Measurements from ENCODE around the gene PA2G4. TPM values are rescaled to one million over a fixed set of nuclear protein-coding genes. Genes with fewer than 3 reads are reported as not detected.

The PA2G4 gene
- total and polyA plus RNA-seq, 4 experiments from 2014 or later: 106 to 223 (median 156) TPM

DNA sequence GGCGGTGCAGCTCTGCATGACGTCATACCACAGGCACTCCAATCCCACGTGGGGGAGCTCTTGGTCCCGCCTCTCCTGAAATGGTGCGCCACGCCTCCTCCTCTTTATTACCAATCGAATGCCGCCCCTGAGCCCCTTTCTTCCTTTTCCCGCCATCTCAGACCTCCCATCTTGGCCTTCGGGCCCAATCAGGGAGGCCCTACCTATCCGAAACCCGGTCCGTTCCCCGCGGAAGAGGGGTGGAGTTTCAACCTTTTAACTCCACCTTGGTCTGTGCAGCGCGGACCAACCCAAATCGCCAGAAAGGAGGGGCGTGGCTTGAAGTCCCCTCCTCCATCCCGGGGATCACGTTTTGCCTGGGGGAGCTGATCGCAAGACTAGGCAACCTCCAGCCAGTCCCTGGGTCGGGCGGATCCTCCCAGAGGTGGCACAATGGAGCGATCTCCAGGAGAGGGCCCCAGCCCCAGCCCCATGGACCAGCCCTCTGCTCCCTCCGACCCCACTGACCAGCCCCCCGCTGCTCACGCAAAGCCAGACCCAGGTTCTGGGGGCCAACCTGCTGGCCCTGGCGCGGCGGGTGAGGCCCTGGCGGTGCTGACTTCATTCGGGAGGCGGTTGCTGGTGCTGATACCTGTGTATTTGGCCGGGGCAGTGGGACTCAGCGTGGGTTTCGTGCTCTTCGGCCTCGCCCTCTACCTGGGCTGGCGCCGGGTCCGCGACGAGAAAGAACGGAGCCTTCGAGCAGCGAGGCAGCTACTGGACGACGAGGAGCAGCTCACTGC, 23.7 kb downstream of the PA2G4 start, which contains the start of gene ESYT1:
ESYT1 (plus strand) TSS at position 380 of the 782 bp plus-strand sequence; CDS start at position 433, 53 bp downstream.
- ChIA-PET CTCF (ENCODE audit: partially characterized antibody) (interaction anchor here (0.9 to 13.2 kb wide), 15 partner anchors 9 to 336 kb away, joined by 3 to 264 read pairs (median 6); partner anchors contain the start of genes MYL6, MYL6B, PA2G4 and RPL41), POLR2A (ENCODE audit: partially characterized antibody) (interaction anchor here (0.6 to 9.4 kb wide), 33 partner anchors 10 to 1813 kb away, joined by 3 to 245 read pairs (median 5); partner anchors contain the start of genes ANKRD52, ATP23, BLOC1S1 and CNPY2)
- intact Hi-C loops (cut with micrococcal nuclease): loop anchor here (1.0 to 5.0 kb wide), 3 partner anchors 30 to 559 kb away; partner anchors contain the start of genes APOF, MYL6, PTGES3 and STAT2
- Mint-ChIP-seq H3K4me3 (peak within 1 kb of the TSS; percentile 96 to 100 (median 98)), H3K4me1 (peaks cover 46 to 84% (median 59%) of the 10 kb centered on the region in 4 donors), H3K36me3 (peaks cover 33 to 44% of the 10 kb centered on the region in 2 donors), H3K9me3 (peaks cover 0 to 2% (median 0%) of the 10 kb centered on the region in 8 donors), H3K27ac (peak within 1 kb of the TSS; percentile 89 to 99 (median 98)), H3K27me3 (no peaks in the 10 kb centered on the region)
- Histone ChIP-seq H3K9me3 (ENCODE audit: control insufficient read depth in 1 of 2, low read length in 2 of 2) (no peaks in the 10 kb centered on the region), H3K36me3 (ENCODE audit: insufficient read depth, low read length) (peaks cover 27% of the 10 kb centered on the region), H3K27me3 (ENCODE audit: insufficient read depth, low read length) (no peaks in the 10 kb centered on the region), H3K4me1 (ENCODE audit: insufficient read depth, low read length) (peaks cover 69% of the 10 kb centered on the region), H3K27ac (ENCODE audit: low read depth, low read length) (peak within 1 kb of the TSS; percentile 82), H3K4me3 (ENCODE audit: low read length in 2 of 2) (peak within 1 kb of the TSS; percentile 81 to 96)
- DNase-seq: peak; percentile 96 to 100 (median 99)

DNA sequence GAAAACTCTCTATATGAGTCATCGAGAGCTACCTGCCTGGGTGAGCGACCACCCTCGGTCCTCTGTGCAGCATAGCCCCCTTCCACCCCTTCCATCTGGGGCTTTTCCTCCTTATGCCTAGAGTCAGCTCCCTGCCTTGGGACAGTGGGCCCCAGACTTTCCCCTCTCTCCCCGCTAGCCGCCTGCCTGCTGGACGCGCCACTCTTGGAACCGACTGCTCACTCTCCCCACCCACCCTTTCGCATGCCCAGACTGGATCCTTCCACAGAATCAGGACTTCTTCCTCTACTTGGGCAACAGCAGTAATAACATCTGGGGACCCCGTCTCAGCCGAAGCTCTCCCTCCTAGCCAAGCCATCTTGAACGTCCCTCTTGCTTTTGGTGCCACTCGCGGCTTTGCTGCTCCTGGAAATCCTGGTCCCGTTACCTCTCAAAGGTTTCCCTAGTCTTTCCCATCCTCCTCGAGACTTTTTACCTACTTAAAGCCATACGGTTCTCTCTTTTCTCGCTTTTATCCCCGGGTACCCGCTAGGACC, 24.4 kb downstream of the PA2G4 start:
- H3K4me3 ChIP-seq (ENCODE audit: low read length in 2 of 2): peak overlapping the region; percentile 81 to 96

DNA sequence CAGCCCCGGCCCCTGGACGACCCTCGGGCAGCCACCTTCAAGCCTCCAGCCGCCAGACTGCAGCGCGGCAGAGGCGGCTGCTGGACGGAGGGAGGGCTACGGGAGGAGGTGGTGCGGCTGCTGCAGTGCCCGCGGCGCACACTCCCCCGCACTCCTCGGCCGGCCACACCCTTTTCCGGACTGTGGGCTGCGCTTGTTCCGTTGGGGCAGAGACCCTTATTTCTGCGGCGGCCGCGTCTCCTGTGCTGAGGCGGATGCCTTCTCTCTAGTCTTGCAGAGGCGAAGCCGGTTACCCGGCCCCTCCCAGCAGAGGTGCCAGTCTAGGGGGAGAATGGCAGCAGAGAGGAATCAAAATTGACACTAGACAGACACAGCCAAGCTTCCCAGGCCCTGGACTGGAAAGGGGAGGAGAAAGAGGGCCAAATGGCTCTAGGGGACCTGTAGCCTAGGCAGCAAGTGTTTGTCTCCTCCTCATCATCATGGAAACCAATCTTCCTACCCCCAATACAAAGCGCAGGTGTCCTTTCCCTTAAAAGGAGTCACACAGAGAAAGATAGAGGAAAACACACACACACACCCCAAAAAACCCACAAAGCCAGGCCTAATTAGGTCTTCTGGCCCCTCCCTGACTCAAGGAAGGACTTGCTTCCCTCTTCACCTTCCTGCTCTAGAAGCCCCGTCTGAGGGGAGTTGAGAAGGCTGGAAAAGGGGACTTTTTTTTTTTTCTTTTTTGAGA, 25.0 kb downstream of the PA2G4 start:
- Mint-ChIP-seq H3K9me3 (peaks cover 0 to 2% (median 0%) of the 10 kb centered on the region in 8 donors), H3K27me3 (no peaks in the 10 kb centered on the region), H3K4me3 (peak overlapping the region; percentile 96 to 100 (median 98)), H3K36me3 (peaks cover 46 to 56% of the 10 kb centered on the region in 2 donors), H3K4me1 (peaks cover 49 to 88% (median 57%) of the 10 kb centered on the region in 4 donors), H3K27ac (peak overlapping the region; percentile 89 to 99 (median 97))
- intact Hi-C loops (cut with micrococcal nuclease): loop anchor here (1.0 to 5.0 kb wide), 5 partner anchors 10 to 558 kb away; partner anchors contain the start of genes APOF, MYL6B, PA2G4 and PTGES3
- peak overlapping the region; percentile 81 to 96 for H3K4me3 ChIP-seq (ENCODE audit: low read length in 2 of 2)
- H3K9me3 ChIP-seq (ENCODE audit: control insufficient read depth in 1 of 2, low read length in 2 of 2): no peaks in the 10 kb centered on the region
- H3K27ac ChIP-seq (ENCODE audit: low read depth, low read length): peak overlapping the region; percentile 82
- ChIA-PET POLR2A (ENCODE audit: partially characterized antibody) (interaction anchor here (0.8 to 9.4 kb wide), 14 partner anchors 8 to 1812 kb away, joined by 3 to 245 read pairs (median 16); partner anchors contain the start of genes ANKRD52, ATP23, MYL6 and ORMDL2), CTCF (ENCODE audit: partially characterized antibody) (interaction anchor here (1.0 to 13.2 kb wide), 7 partner anchors 10 to 60 kb away, joined by 3 to 264 read pairs (median 7); partner anchors contain the start of genes SMARCC2 and ZC3H10)
- H3K27me3 ChIP-seq (ENCODE audit: insufficient read depth, low read length): no peaks in the 10 kb centered on the region
- DNase-seq: peak; percentile 70 to 79 (median 77)
- H3K36me3 ChIP-seq (ENCODE audit: insufficient read depth, low read length): peaks cover 40% of the 10 kb centered on the region
- H3K4me1 ChIP-seq (ENCODE audit: insufficient read depth, low read length): peaks cover 73% of the 10 kb centered on the region

More for the DNA sequence above, 24.4 kb downstream of the PA2G4 start:
- H3K9me3 Mint-ChIP-seq: peaks cover 0 to 2% (median 0%) of the 10 kb centered on the region in 8 donors
- H3K27ac ChIP-seq (ENCODE audit: low read depth, low read length): peak overlapping the region; percentile 82
- no peaks in the 10 kb centered on the region for H3K9me3 ChIP-seq (ENCODE audit: control insufficient read depth in 1 of 2, low read length in 2 of 2)
- CTCF ChIA-PET (ENCODE audit: partially characterized antibody): interaction anchor here (1.1 to 13.2 kb wide), 14 partner anchors 9 to 81 kb away, joined by 3 to 264 read pairs (median 9); partner anchors contain the start of genes MYL6, MYL6B, PA2G4 and RPL41
- intact Hi-C loops (cut with micrococcal nuclease): loop anchor here (1.0 to 5.0 kb wide), 6 partner anchors 11 to 559 kb away; partner anchors contain the start of genes APOF, MYL6, MYL6B and PA2G4
- peaks cover 40 to 51% of the 10 kb centered on the region in 2 donors for H3K36me3 Mint-ChIP-seq
- H3K27ac Mint-ChIP-seq: peak overlapping the region; percentile 89 to 99 (median 97)
- H3K27me3 ChIP-seq (ENCODE audit: insufficient read depth, low read length): no peaks in the 10 kb centered on the region
- POLR2A ChIA-PET (ENCODE audit: partially characterized antibody): interaction anchor here (0.6 to 9.4 kb wide), 30 partner anchors 9 to 1812 kb away, joined by 3 to 245 read pairs (median 5); partner anchors contain the start of genes ANKRD52, ATP23, BLOC1S1 and CNPY2
- peak in 1 of 5 donors; percentile 32 for DNase-seq
- peak overlapping the region; percentile 96 to 100 (median 98) for H3K4me3 Mint-ChIP-seq
- no peaks in the 10 kb centered on the region for H3K27me3 Mint-ChIP-seq
- H3K36me3 ChIP-seq (ENCODE audit: insufficient read depth, low read length): peaks cover 33% of the 10 kb centered on the region
- peaks cover 76% of the 10 kb centered on the region for H3K4me1 ChIP-seq (ENCODE audit: insufficient read depth, low read length)
- peaks cover 49 to 88% (median 60%) of the 10 kb centered on the region in 4 donors for H3K4me1 Mint-ChIP-seq

DNA sequence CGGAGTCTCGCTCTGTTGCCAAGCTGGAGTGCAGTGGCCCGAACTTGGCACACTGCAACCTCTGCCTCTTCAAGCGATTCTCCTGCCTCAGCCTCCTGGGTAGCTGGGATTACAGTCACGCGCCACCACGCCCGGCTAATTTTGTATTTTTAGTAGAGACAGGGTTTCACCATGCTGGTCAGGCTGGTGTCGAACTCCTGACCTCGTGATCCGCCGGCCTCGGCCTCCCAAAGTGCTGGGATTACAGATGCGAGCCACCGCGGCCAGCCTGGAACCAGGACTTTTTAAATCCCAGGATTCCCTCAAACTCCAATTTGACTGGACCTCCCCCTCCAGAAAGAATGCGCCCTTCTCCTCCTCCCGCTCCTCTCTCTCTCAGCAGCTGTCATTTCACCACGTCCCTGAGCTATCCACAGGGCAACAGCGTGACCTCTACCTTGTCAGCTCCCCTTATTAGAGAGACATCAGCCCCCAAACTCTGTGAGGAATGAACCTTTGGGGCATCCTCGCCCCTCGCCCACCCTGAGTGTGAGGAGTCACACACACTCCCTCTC, 25.7 kb downstream of the PA2G4 start:
- H3K36me3 ChIP-seq (ENCODE audit: insufficient read depth, low read length): peaks cover 41% of the 10 kb centered on the region
- ChIA-PET POLR2A (ENCODE audit: partially characterized antibody) (interaction anchor here (0.6 to 9.4 kb wide), 12 partner anchors 8 to 386 kb away, joined by 3 to 245 read pairs (median 34); partner anchors contain the start of genes ANKRD52, MYL6, PA2G4 and RNF41), CTCF (ENCODE audit: partially characterized antibody) (interaction anchor here (0.9 to 4.1 kb wide), 6 partner anchors 11 to 83 kb away, joined by 3 to 41 read pairs (median 6); partner anchors contain the start of gene ZC3H10)
- DNase-seq: no peak
- H3K27me3 Mint-ChIP-seq: no peaks in the 10 kb centered on the region
- peaks cover 68% of the 10 kb centered on the region for H3K4me1 ChIP-seq (ENCODE audit: insufficient read depth, low read length)
- H3K4me3 Mint-ChIP-seq: peak overlapping the region; percentile 96 to 100 (median 98)
- H3K9me3 Mint-ChIP-seq: peaks cover 0 to 2% (median 0%) of the 10 kb centered on the region in 8 donors
- no peaks in the 10 kb centered on the region for H3K27me3 ChIP-seq (ENCODE audit: insufficient read depth, low read length)
- H3K4me3 ChIP-seq (ENCODE audit: low read length in 2 of 2): peak overlapping the region; percentile 81 to 96
- peaks cover 47 to 82% (median 55%) of the 10 kb centered on the region in 4 donors for H3K4me1 Mint-ChIP-seq
- H3K36me3 Mint-ChIP-seq: peaks cover 47 to 57% of the 10 kb centered on the region in 2 donors
- no peaks in the 10 kb centered on the region for H3K9me3 ChIP-seq (ENCODE audit: control insufficient read depth in 1 of 2, low read length in 2 of 2)
- intact Hi-C loops (cut with micrococcal nuclease): loop anchor here (1.0 to 5.0 kb wide), 5 partner anchors 9 to 557 kb away; partner anchors contain the start of genes APOF, MYL6B, PA2G4 and PTGES3
- peak overlapping the region; percentile 82 for H3K27ac ChIP-seq (ENCODE audit: low read depth, low read length)
- peak overlapping the region; percentile 89 to 98 (median 97) for H3K27ac Mint-ChIP-seq

DNA sequence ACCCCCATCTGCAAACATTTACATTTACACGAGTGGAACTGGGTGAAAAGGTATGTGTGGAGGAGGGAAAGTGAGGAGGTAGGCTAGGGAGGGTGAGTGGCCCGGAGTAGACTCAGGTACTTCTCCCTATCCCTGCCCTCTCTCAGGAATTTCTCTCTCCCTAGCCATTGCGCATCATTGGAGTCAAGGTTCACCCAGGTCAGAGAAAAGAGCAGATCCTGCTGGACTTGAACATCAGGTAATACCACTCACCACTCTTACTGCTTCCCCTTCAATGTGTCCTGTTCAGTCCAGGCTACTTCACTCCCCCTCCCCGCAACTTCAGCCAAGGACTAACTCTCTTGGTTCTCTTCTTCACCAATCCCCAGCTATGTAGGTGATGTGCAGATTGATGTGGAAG, 26.5 kb downstream of the PA2G4 start:
- POLR2A ChIA-PET (ENCODE audit: partially characterized antibody): interaction anchor here (1.0 to 9.4 kb wide), 5 partner anchors 7 to 59 kb away, joined by 3 to 245 read pairs (median 178); partner anchors contain the start of genes MYL6, RPL41, SMARCC2 and ZC3H10
- H3K9me3 ChIP-seq (ENCODE audit: control insufficient read depth in 1 of 2, low read length in 2 of 2): no peaks in the 10 kb centered on the region

More for the DNA sequence above, 26.5 kb downstream of the PA2G4 start:
- no peaks in the 10 kb centered on the region for H3K27me3 Mint-ChIP-seq
- H3K4me3 ChIP-seq (ENCODE audit: low read length in 2 of 2): peak overlapping the region; percentile 38 to 81
- H3K36me3 ChIP-seq (ENCODE audit: insufficient read depth, low read length): peaks cover 47% of the 10 kb centered on the region
- H3K4me3 Mint-ChIP-seq: peak overlapping the region; percentile 61 to 100 (median 97)
- H3K4me1 Mint-ChIP-seq: peaks cover 47 to 81% (median 53%) of the 10 kb centered on the region in 4 donors
- peak overlapping the region; percentile 82 for H3K27ac ChIP-seq (ENCODE audit: low read depth, low read length)
- no peak for DNase-seq
- peaks cover 62% of the 10 kb centered on the region for H3K4me1 ChIP-seq (ENCODE audit: insufficient read depth, low read length)
- CTCF ChIA-PET (ENCODE audit: partially characterized antibody): interaction anchor here (0.5 to 1.2 kb wide), 4 partner anchors 57 to 84 kb away, joined by 3 to 4 read pairs (median 3); partner anchors contain the start of gene SMARCC2
- H3K9me3 Mint-ChIP-seq: peaks cover 0 to 2% (median 0%) of the 10 kb centered on the region in 8 donors
- H3K27me3 ChIP-seq (ENCODE audit: insufficient read depth, low read length): no peaks in the 10 kb centered on the region
- peak overlapping the region; percentile 89 to 98 (median 97) for H3K27ac Mint-ChIP-seq
- intact Hi-C loops (cut with micrococcal nuclease): no loop called here
- H3K36me3 Mint-ChIP-seq: peaks cover 48 to 61% of the 10 kb centered on the region in 2 donors

Measured in CD4-positive, alpha-beta memory T cell (primary cell).